Left lung (tissue), 10 donors: ENCODE measurements around the gene LHFPL4. TPM values are rescaled to one million over a fixed set of nuclear protein-coding genes. Genes with fewer than 3 reads are reported as not detected.

Experiments
- ATAC-seq: fragments of 200-7000 bp; cut with Tn5 transposase; one replicate; pipeline ENCODE4 v1.9.1; 2020; ENCODE audit warnings: moderate library complexity
- DNase-seq, 4 donors: peaks; one replicate each; pipeline ENCODE4 v3.0.0-alpha.2; 2013 to 2020
- H3K27ac ChIP-seq, 2 donors: fragments of 200-600 bp; sonication (generic) in 1 of 2; one replicate each; pipeline versions ENCODE4 v1.5.0 to v1.8.0; 2020 to 2021
- H3K27me3 ChIP-seq, 2 donors: fragments of 200-600 bp; sonication (generic) in 1 of 2; one replicate each; pipeline versions ENCODE4 v1.5.0 to v1.8.0; 2020 to 2021
- H3K36me3 ChIP-seq, 2 donors: fragments of 200-600 bp; sonication (generic) in 1 of 2; one replicate each; pipeline versions ENCODE4 v1.5.0 to v1.8.0; 2020 to 2021
- H3K4me1 ChIP-seq, 2 donors: fragments of 200-600 bp; one replicate each; pipeline ENCODE4 v1.8.0; 2021
- H3K4me3 ChIP-seq, 2 donors: fragments of 200-600 bp; sonication (generic) in 1 of 2; one replicate each; pipeline versions ENCODE4 v1.5.0 to v1.8.0; 2020 to 2021; ENCODE audit warnings: mild to moderate bottlenecking in 1 of 2
- H3K9me3 ChIP-seq, 2 donors: fragments of 200-600 bp; sonication (generic) in 1 of 2; one replicate each; pipeline versions ENCODE4 v1.5.0 to v1.8.0; 2020 to 2021
- intact Hi-C, 2 donors: fragments of 100-400 bp; cut with DNase I; formaldehyde crosslinking; loops; one replicate each; pipeline versions ENCODE4 v1.11.2 to v1.14.2; 2022
- polyA plus RNA-seq, 6 donors: library from polyadenylated mRNA; unstranded; fragments of 120-200 nt; gene quantifications; one replicate each; pipeline ENCODE4 v1.2.1, GENCODE V29; 2013; ENCODE audit not compliant: insufficient read length in 6 of 6
- total RNA-seq, 2 donors: library from RNA; stranded (reverse); fragmentation: NEBNext Ultra II Directional; extraction: Animal tissue kit (Norgen Biotek cat#: 25700); gene quantifications; one replicate each; pipeline ENCODE4 v1.2.1, GENCODE V29; 2021
- TF ChIP-seq, protein P1 (sequence below), 2 donors: fragments of 200-600 bp; sonication (generic) in 1 of 2; IDR thresholded peaks; one replicate each; pipeline versions ENCODE4 v1.5.0 to v1.8.0; 2021; ENCODE audit warnings: antibody characterized with exemption in 2 of 2
- donor health status: DM: no; HTN: yes; CAD: no.
- donor health status: DM: no; HTN: no; CAD: no.

Gene LHFPL4
- total and polyA plus RNA-seq, 8 donors, result 0.06 to 0.13 (median 0.09) TPM; not detected in 2

- no peaks in the 10 kb centered on the region for H3K4me1 ChIP-seq
- TF ChIP-seq, protein P1, sequence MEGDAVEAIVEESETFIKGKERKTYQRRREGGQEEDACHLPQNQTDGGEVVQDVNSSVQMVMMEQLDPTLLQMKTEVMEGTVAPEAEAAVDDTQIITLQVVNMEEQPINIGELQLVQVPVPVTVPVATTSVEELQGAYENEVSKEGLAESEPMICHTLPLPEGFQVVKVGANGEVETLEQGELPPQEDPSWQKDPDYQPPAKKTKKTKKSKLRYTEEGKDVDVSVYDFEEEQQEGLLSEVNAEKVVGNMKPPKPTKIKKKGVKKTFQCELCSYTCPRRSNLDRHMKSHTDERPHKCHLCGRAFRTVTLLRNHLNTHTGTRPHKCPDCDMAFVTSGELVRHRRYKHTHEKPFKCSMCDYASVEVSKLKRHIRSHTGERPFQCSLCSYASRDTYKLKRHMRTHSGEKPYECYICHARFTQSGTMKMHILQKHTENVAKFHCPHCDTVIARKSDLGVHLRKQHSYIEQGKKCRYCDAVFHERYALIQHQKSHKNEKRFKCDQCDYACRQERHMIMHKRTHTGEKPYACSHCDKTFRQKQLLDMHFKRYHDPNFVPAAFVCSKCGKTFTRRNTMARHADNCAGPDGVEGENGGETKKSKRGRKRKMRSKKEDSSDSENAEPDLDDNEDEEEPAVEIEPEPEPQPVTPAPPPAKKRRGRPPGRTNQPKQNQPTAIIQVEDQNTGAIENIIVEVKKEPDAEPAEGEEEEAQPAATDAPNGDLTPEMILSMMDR (IDR thresholded peaks at IDR 0.05), result no peak
- H3K4me3 ChIP-seq, result no peak overlapping the region
- no peaks in the 10 kb centered on the region for H3K36me3 ChIP-seq
- ATAC-seq, result no peak
- peaks cover 0 to 19% of the 10 kb centered on the region in 2 donors for H3K27me3 ChIP-seq
- no peak for DNase-seq
- intact Hi-C loops, result no loop called here
- no peak overlapping the region for H3K27ac ChIP-seq
- no peaks in the 10 kb centered on the region for H3K9me3 ChIP-seq
Observed at GRCh38 chr3:9536212-9536611, 17.4 kb downstream of the LHFPL4 start.

DNA sequence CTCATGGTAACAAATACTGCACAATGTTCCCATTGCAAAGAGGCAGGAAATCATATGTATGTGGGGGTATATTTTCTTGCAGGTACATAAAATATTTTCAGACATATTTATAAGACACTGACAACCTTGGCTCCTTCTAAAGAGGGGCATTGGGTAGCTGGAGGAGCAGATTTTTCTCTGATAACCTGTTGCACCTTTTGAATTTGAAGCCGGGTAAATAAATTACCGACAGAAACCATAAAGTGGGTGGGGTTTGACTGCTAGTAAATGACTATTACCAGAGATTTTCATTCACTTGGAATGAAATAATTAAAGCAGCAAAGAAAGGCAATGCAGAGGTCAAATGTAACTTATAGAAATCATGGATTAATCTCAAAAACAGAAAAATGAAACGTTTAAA, 19.2 kb downstream of the LHFPL4 start:
- intact Hi-C loops, result no loop called here
- no peak for DNase-seq
- H3K4me3 ChIP-seq, result no peak overlapping the region
- H3K36me3 ChIP-seq, result no peaks in the 10 kb centered on the region
- H3K27me3 ChIP-seq, result peaks cover 0 to 19% of the 10 kb centered on the region in 2 donors
- TF ChIP-seq, protein P1 (IDR thresholded peaks at IDR 0.05), result no peak
- ATAC-seq, result no peak
- H3K27ac ChIP-seq, result no peak overlapping the region
- no peaks in the 10 kb centered on the region for H3K4me1 ChIP-seq
- no peaks in the 10 kb centered on the region for H3K9me3 ChIP-seq

- DNase-seq (no peak), ATAC-seq (no peak)
- Histone ChIP-seq H3K4me3 (no peak overlapping the region), H3K9me3 (no peaks in the 10 kb centered on the region), H3K4me1 (no peaks in the 10 kb centered on the region), H3K36me3 (no peaks in the 10 kb centered on the region), H3K27ac (no peak overlapping the region), H3K27me3 (peaks cover 0 to 6% of the 10 kb centered on the region in 2 donors)
- TF ChIP-seq, protein P1 (IDR thresholded peaks at IDR 0.05), result no peak
- intact Hi-C loops, result no loop called here
Observed at GRCh38 chr3:9525078-9525477, 28.5 kb downstream of the LHFPL4 start.

- no peak for DNase-seq
- Histone ChIP-seq H3K4me1 (no peaks in the 10 kb centered on the region), H3K27me3 (peaks cover 0 to 13% of the 10 kb centered on the region in 2 donors), H3K9me3 (no peaks in the 10 kb centered on the region), H3K4me3 (no peak overlapping the region), H3K36me3 (no peaks in the 10 kb centered on the region), H3K27ac (no peak overlapping the region)
- intact Hi-C loops, result no loop called here
- TF ChIP-seq, protein P1 (IDR thresholded peaks at IDR 0.05), result no peak
- ATAC-seq, result no peak
Observed at GRCh38 chr3:9514956-9515355, 38.7 kb downstream of the LHFPL4 start.

DNA sequence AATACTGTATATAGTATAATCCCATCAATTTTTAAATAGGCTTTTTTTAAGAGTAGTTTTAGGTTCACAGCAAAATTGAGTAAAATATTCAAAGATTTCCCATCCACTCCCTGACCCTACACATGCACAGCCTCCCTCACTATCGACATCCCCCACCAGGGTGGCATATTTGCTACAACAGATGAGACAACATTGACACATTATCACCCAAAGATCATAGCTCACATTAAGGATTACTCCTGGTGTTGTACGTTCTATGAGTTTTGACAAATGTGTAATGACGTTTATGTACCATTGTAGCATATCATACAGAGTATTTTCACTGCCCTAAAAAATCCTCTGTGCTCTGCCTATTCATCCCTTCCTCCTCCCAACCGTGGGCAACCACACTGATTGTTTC, 39.3 kb downstream of the LHFPL4 start:
- Histone ChIP-seq H3K4me1 (no peaks in the 10 kb centered on the region), H3K9me3 (no peaks in the 10 kb centered on the region), H3K27me3 (peaks cover 0 to 19% of the 10 kb centered on the region in 2 donors), H3K36me3 (no peaks in the 10 kb centered on the region), H3K27ac (no peak overlapping the region), H3K4me3 (no peak overlapping the region)
- DNase-seq (no peak), ATAC-seq (no peak)
- TF ChIP-seq, protein P1 (IDR thresholded peaks at IDR 0.05), result no peak
- intact Hi-C loops, result no loop called here
